CD4-positive, alpha-beta T cell treated with Interleukin-1 beta for 1 hour (primary cell): ENCODE measurements around the gene MYCT1.

Experiments used
- DNase-seq, 2 donors: peaks; one replicate each; pipeline ENCODE4 v3.0.0-alpha.2; 2020 to 2022

MYCT1 gene

GRCh38 chr6:152726313-152726712, 28.6 kb downstream of the MYCT1 start:
- no peak for DNase-seq

DNA sequence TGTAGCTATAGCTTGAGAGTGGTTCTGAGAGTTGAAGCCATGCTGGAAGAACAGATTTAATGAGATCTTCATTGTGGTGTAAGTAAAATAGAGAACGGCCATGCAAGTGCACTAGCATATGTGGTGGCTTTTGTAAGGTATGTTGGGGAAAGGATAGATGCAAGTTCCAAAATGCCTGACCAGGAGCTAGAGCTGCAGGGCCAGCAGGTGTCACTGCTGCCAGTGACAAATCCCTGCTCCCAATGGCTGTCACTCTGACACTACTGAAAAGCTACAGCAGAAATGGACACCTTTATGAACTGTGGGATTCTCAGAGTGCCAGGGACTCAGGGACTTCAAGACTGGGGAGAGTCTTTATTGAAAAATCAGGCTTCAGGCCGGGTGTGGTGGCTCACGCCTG, 29.8 kb downstream of the MYCT1 start:
- DNase-seq, result no peak

GRCh38 chr6:152734630-152735029, 36.9 kb downstream of the MYCT1 start:
- DNase-seq, result no peak

GRCh38 chr6:152736687-152737273, 39.1 kb downstream of the MYCT1 start:
- no peak for DNase-seq

DNA sequence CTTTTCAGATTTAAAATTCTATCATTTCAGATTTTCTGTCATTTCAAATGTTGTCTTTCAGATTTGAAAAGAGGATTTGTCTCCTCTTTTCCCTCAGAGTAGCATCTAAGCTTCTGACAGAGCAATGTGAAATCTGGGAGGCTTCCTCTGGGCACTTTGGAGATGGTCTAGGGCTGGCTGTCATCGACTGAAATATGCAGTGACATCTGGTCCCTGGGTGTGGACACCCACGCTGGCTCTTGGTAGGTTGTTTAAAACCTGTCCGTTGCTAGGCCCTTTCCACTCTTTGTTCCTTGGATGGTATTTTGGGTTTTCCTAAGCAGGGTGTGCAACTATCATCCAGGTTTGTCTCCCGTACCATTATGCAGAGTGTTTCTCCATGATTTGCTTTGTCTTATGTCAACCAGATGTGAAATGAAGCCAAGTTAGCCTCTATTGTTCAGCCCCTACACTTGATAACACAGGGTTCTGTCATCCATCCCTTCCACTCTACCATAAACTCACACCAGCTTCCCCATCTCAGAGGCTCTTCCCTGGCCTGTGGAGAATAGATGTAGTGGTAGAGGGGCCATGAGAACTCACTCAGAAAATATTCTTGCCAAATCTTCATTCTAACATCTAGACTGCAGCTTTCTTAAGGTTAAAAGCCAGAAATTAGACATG, 47.9 kb downstream of the MYCT1 start:
- DNase-seq, result no peak

- DNase-seq, result no peak
These were observed 48.5 kb downstream of the MYCT1 start for GRCh38 chr6:152746172-152746553.

- no peak for DNase-seq
These were observed 51.1 kb downstream of the MYCT1 start for GRCh38 chr6:152748843-152749242.

DNA sequence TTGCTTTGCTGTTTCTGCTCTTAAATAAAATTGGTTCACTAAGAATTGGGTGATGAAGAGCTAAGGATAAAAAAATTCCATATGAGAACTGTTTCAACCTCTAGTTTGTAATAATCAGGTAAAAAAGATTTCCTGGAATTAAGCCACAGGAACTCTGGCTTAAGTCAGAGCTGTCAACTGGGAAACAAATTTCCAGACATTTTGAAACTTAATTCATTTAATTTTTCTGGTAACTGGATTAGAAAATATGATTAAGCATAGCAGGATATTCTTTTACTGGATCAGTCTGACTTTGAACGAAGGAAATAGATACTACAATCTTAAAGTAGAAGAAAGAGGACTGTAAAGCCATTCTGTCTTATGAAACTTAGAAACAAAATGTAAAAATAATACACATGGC, 51.6 kb downstream of the MYCT1 start:
- DNase-seq, result no peak

DNA sequence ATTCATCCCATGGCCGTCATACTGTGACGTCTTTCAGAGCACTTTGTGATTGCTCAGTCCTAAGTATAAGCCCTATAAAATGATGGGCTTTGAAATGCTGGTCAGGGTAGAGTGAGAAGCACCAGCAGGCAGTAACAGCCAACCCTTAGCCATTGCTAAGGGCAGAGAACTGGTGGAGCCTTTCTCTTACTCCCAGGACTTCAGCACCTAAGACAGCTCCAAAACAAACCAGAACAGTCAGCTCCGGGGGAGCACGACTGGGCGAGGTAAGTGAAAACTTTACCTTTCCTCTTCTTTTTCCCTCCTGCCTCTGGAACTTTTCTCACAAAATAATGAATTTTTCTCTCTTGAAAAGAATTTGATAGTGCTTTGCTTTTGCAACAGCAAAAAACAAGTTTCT, 53.0 kb downstream of the MYCT1 start, which contains the start of gene VIP:
Gene VIP, plus strand, starts transcription at position 104 of the 400 bp plus-strand sequence. CDS start 1,381 bp downstream, outside the sequence.
- DNase-seq, result no peak

GRCh38 chr6:152765331-152765730, 67.6 kb downstream of the MYCT1 start:
- no peak for DNase-seq

DNA sequence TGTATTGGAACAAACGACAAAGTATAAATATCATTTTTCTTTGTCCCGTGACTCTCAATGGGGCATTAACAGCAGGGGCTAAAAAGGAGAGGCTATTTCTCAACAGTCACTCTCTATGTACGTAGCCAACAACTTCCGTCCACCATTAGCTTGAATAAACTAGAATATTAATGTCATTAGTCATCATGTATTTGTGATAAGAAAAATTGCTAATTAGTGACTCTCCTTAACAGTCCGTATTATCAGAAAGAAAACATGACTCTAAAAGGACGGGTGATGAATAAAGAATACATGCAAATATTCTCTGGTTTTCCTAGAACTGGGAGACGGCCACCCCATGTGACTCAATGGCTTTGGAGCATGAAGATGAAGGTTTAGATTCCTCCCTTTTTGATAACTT, 71.5 kb downstream of the MYCT1 start:
- no peak for DNase-seq

GRCh38 chr6:152769993-152770392, 72.3 kb downstream of the MYCT1 start:
- DNase-seq, result no peak

GRCh38 chr6:152771061-152771687, 73.5 kb downstream of the MYCT1 start:
- DNase-seq, result no peak
